PFSK-1 (cell line): ENCODE data around the gene FGF5.

Experiments
- FOXP2 ChIP-seq: optimal IDR thresholded peaks from 2 replicates; pipeline ENCODE3; 2011; ENCODE audit warnings: borderline replicate concordance, control low read depth, inconsistent platforms; ENCODE audit not compliant: insufficient read depth; ENCODE audit errors: extremely low read length, extremely low read depth
- POLR2AphosphoS5 ChIP-seq: IDR thresholded peaks from 2 replicates; pipeline ENCODE4 v1.6.1; 2012; ENCODE audit warnings: low read depth, mild to moderate bottlenecking, control low read depth, low read length, moderate library complexity
- REST ChIP-seq, 2 experiments: IDR thresholded peaks; 2 replicates each; pipeline versions ENCODE4 v1.6.1 to v1.8.0; 2011 to 2012; ENCODE audit warnings: low read depth in 2 of 2, low read length in 2 of 2, control low read depth in 1 of 2, inconsistent platforms in 1 of 2, mild to moderate bottlenecking in 1 of 2, moderate library complexity in 1 of 2; ENCODE audit not compliant: insufficient read depth in 1 of 2
- SIN3A ChIP-seq: IDR thresholded peaks from 2 replicates; pipeline ENCODE4 v1.6.1; 2012; ENCODE audit warnings: mild to moderate bottlenecking, low read length, moderate library complexity, borderline replicate concordance; ENCODE audit not compliant: insufficient read depth
- TAF1 ChIP-seq: IDR thresholded peaks from 2 replicates; pipeline ENCODE4 v1.6.1; 2012; ENCODE audit warnings: low read length, control low read depth, borderline replicate concordance; ENCODE audit not compliant: insufficient read depth

Gene FGF5

GRCh38 chr4:80264352-80264647 lies 2.2 kb upstream of the FGF5 start:
- TF ChIP-seq POLR2AphosphoS5 = no peak
- no peak for TF ChIP-seq REST (IDR thresholded peaks at IDR 0.05; ENCODE audit: insufficient read depth in 1 of 2, low read depth in 2 of 2, low read length in 2 of 2)
- no peak for TF ChIP-seq TAF1
- TF ChIP-seq SIN3A = no peak
- no peak for TF ChIP-seq FOXP2

- TF ChIP-seq TAF1 = no peak
- TF ChIP-seq FOXP2 = no peak
- TF ChIP-seq POLR2AphosphoS5 = no peak
- TF ChIP-seq SIN3A = no peak
- TF ChIP-seq REST (IDR thresholded peaks at IDR 0.05; ENCODE audit: insufficient read depth in 1 of 2, low read depth in 2 of 2, low read length in 2 of 2) = no peak
Measured at GRCh38 chr4:80264825-80265224, 1.6 kb upstream of the FGF5 start.

GRCh38 chr4:80265571-80266252 lies 752 bp upstream of the FGF5 start:
- TF ChIP-seq POLR2AphosphoS5 (no peak), FOXP2 (no peak), REST (IDR thresholded peaks at IDR 0.05; ENCODE audit: insufficient read depth in 1 of 2, low read depth in 2 of 2, low read length in 2 of 2) (no peak), TAF1 (no peak), SIN3A (no peak)

GRCh38 chr4:80266902-80267380 lies 477 bp downstream of the FGF5 start:
- TF ChIP-seq REST (IDR thresholded peaks at IDR 0.05; ENCODE audit: insufficient read depth in 1 of 2, low read depth in 2 of 2, low read length in 2 of 2) = no peak
- no peak for TF ChIP-seq TAF1
- no peak for TF ChIP-seq FOXP2
- no peak for TF ChIP-seq POLR2AphosphoS5
- no peak for TF ChIP-seq SIN3A
